H9 (cell line): ENCODE data around the gene SMURF1. TPM values are rescaled to one million over a fixed set of nuclear protein-coding genes. Genes with fewer than 3 reads are reported as not detected.

Experiments
- DNase-seq: peaks from one replicate; pipeline ENCODE4 v3.0.0-alpha.2; 2017
- H2AFZ ChIP-seq: one replicate; pipeline ENCODE4 v1.6.1; 2013; ENCODE audit warnings: mild to moderate bottlenecking, low read length, control low read depth, moderate library complexity
- H2AK5ac ChIP-seq: 2 replicates; pipeline ENCODE4 v1.6.1; 2013; ENCODE audit warnings: low read length, control low read depth, mixed read lengths; ENCODE audit not compliant: insufficient read length
- H2BK120ac ChIP-seq: one replicate; pipeline ENCODE4 v1.6.1; 2013; ENCODE audit warnings: low read depth, mild to moderate bottlenecking, low read length, control low read depth, inconsistent platforms; ENCODE audit not compliant: poor library complexity, severe bottlenecking
- H2BK12ac ChIP-seq: 2 replicates; pipeline ENCODE4 v1.6.1; 2013; ENCODE audit warnings: low read length, control low read depth, mixed read lengths, low read depth; ENCODE audit not compliant: insufficient read length
- H2BK15ac ChIP-seq: 2 replicates; pipeline ENCODE4 v1.6.1; 2013; ENCODE audit warnings: low read depth, low read length, control low read depth
- H2BK20ac ChIP-seq: one replicate; pipeline ENCODE4 v1.6.1; 2013; ENCODE audit warnings: low read depth, mild to moderate bottlenecking, low read length, control low read depth, inconsistent platforms; ENCODE audit not compliant: poor library complexity, severe bottlenecking
- H2BK5ac ChIP-seq: 2 replicates; pipeline ENCODE4 v1.6.1; 2013; ENCODE audit warnings: low read length, control low read depth, mixed read lengths; ENCODE audit not compliant: insufficient read length
- H3K14ac ChIP-seq: 2 replicates; pipeline ENCODE4 v1.6.1; 2013; ENCODE audit warnings: low read length, control low read depth; ENCODE audit not compliant: insufficient read depth
- H3K18ac ChIP-seq: 2 replicates; pipeline ENCODE4 v1.6.1; 2013; ENCODE audit warnings: low read depth, mild to moderate bottlenecking, mixed read lengths, low read length, control low read depth; ENCODE audit not compliant: insufficient read length
- H3K23ac ChIP-seq: 2 replicates; pipeline ENCODE4 v1.6.1; 2013; ENCODE audit warnings: low read length, control low read depth, mixed read lengths, low read depth; ENCODE audit not compliant: insufficient read length
- H3K23me2 ChIP-seq: 2 replicates; pipeline ENCODE4 v1.6.1; 2013; ENCODE audit warnings: low read depth, mild to moderate bottlenecking, mixed read lengths, low read length, control low read depth; ENCODE audit not compliant: insufficient read length, poor library complexity, severe bottlenecking
- H3K27ac ChIP-seq: 2 replicates; pipeline ENCODE4 v1.5.1; 2013; ENCODE audit warnings: low read length, control low read depth, mixed read lengths, low read depth; ENCODE audit not compliant: insufficient read length
- H3K27me3 ChIP-seq: 2 replicates; pipeline ENCODE4 v1.6.1; 2013; ENCODE audit warnings: low read length, control low read depth, inconsistent platforms; ENCODE audit not compliant: insufficient read depth
- H3K4ac ChIP-seq: 2 replicates; pipeline ENCODE4 v1.6.1; 2013; ENCODE audit warnings: low read depth, mild to moderate bottlenecking, control low read depth, inconsistent platforms, low read length, moderate library complexity
- H3K4me1 ChIP-seq: 2 replicates; pipeline ENCODE4 v1.6.1; 2013; ENCODE audit warnings: low read length, control low read depth, inconsistent platforms; ENCODE audit not compliant: insufficient read depth
- H3K4me2 ChIP-seq: 2 replicates; pipeline ENCODE4 v1.6.1; 2013; ENCODE audit warnings: low read length, control low read depth, mixed read lengths; ENCODE audit not compliant: insufficient read length, insufficient read depth
- H3K56ac ChIP-seq: 2 replicates; pipeline ENCODE4 v1.6.1; 2013; ENCODE audit warnings: low read depth, mild to moderate bottlenecking, mixed read lengths, low read length, control low read depth; ENCODE audit not compliant: insufficient read length
- H3K79me1 ChIP-seq: 2 replicates; pipeline ENCODE4 v1.6.1; 2013; ENCODE audit warnings: low read depth, mild to moderate bottlenecking, moderate library complexity, low read length, control low read depth, inconsistent platforms; ENCODE audit not compliant: insufficient read depth, poor library complexity, severe bottlenecking
- H3K79me2 ChIP-seq: 2 replicates; pipeline ENCODE4 v1.6.1; 2013; ENCODE audit warnings: low read length, control low read depth, inconsistent platforms; ENCODE audit not compliant: insufficient read depth
- H3K9ac ChIP-seq: 2 replicates; pipeline ENCODE4 v1.6.1; 2013; ENCODE audit warnings: low read length, control low read depth, mixed read lengths; ENCODE audit not compliant: insufficient read length; ENCODE audit errors: extremely low read depth
- H3K9me3 ChIP-seq: one replicate; pipeline ENCODE4 v1.6.1; 2013; ENCODE audit warnings: low read depth, low read length, inconsistent platforms; ENCODE audit not compliant: control insufficient read depth
- H3T11ph ChIP-seq: one replicate; pipeline ENCODE4 v1.6.1; 2013; ENCODE audit warnings: mild to moderate bottlenecking, low read length, control low read depth, inconsistent platforms
- H4K20me1 ChIP-seq: one replicate; pipeline ENCODE4 v1.6.1; 2013; ENCODE audit not compliant: control insufficient read depth, insufficient read length, insufficient read depth
- H4K5ac ChIP-seq: 2 replicates; pipeline ENCODE4 v1.6.1; 2013; ENCODE audit warnings: low read depth, mild to moderate bottlenecking, mixed read lengths, low read length, control low read depth; ENCODE audit not compliant: insufficient read length
- H4K8ac ChIP-seq: replicated peaks from 2 replicates; pipeline ENCODE4 v1.6.1; 2013; ENCODE audit warnings: low read length, control low read depth, mixed read lengths, low read depth; ENCODE audit not compliant: insufficient read length
- H4K91ac ChIP-seq: 2 replicates; pipeline ENCODE4 v1.6.1; 2013; ENCODE audit warnings: low read depth, mild to moderate bottlenecking, moderate library complexity, mixed read lengths, low read length, control low read depth; ENCODE audit not compliant: insufficient read length
- H3K27ac Mint-ChIP-seq, 3 experiments: 2 replicates in 2 of 3; 3 replicates in 1 of 3; pipeline ENCODE4 v1.8.0; 2020 to 2021; ENCODE audit warnings: mixed read lengths in 3 of 3, mild to moderate bottlenecking in 1 of 3, moderate library complexity in 1 of 3
- H3K27me3 Mint-ChIP-seq: 2 replicates; pipeline ENCODE4 v1.8.0; 2021; ENCODE audit warnings: low read depth, mild to moderate bottlenecking, moderate library complexity, mixed read lengths
- H3K36me3 Mint-ChIP-seq, 3 experiments: 2 replicates in 2 of 3; 3 replicates in 1 of 3; pipeline ENCODE4 v1.8.0; 2020 to 2021; ENCODE audit warnings: low read depth in 3 of 3, mixed read lengths in 3 of 3; ENCODE audit not compliant: insufficient read depth in 1 of 3
- H3K4me1 Mint-ChIP-seq, 2 experiments: 2 replicates each; pipeline ENCODE4 v1.8.0; 2020; ENCODE audit warnings: mixed read lengths in 2 of 2
- H3K4me3 Mint-ChIP-seq, 2 experiments: 2 replicates in 1 of 2; 3 replicates in 1 of 2; pipeline ENCODE4 v1.8.0; 2020 to 2021; ENCODE audit warnings: mild to moderate bottlenecking in 2 of 2, mixed read lengths in 2 of 2, moderate library complexity in 1 of 2
- H3K9me3 Mint-ChIP-seq, 2 experiments: 2 replicates in 1 of 2; 3 replicates in 1 of 2; pipeline ENCODE4 v1.8.0; 2020; ENCODE audit warnings: mild to moderate bottlenecking in 2 of 2, mixed read lengths in 2 of 2, moderate library complexity in 1 of 2
- WGBS: extraction: QIAGEN DNeasy Blood & Tissue Kit; methylation state at CpG from one replicate; pipeline ENCODE4 v1.1.7; 2013; ENCODE audit warnings: missing lambda C conversion rate, low lambda C conversion rate, mixed read lengths; ENCODE audit not compliant: insufficient read length; ENCODE audit errors: extremely low coverage; 5-methylcytosine and 5-hydroxymethylcytosine counted together
- total RNA-seq: library from RNA; stranded (reverse); gene quantifications from 2 replicates; pipeline ENCODE4 v1.2.1, GENCODE V29; 2021
- TF ChIP-seq, protein P1 (sequence below): fragments of 200-600 bp; sonication (generic); conservative IDR thresholded peaks from 3 replicates; pipeline ENCODE4 v1.8.0; 2021; ENCODE audit warnings: antibody characterized with exemption, mild to moderate bottlenecking

Gene SMURF1
- total RNA-seq, 1 experiment from 2014 or later = 29.4 TPM

DNA sequence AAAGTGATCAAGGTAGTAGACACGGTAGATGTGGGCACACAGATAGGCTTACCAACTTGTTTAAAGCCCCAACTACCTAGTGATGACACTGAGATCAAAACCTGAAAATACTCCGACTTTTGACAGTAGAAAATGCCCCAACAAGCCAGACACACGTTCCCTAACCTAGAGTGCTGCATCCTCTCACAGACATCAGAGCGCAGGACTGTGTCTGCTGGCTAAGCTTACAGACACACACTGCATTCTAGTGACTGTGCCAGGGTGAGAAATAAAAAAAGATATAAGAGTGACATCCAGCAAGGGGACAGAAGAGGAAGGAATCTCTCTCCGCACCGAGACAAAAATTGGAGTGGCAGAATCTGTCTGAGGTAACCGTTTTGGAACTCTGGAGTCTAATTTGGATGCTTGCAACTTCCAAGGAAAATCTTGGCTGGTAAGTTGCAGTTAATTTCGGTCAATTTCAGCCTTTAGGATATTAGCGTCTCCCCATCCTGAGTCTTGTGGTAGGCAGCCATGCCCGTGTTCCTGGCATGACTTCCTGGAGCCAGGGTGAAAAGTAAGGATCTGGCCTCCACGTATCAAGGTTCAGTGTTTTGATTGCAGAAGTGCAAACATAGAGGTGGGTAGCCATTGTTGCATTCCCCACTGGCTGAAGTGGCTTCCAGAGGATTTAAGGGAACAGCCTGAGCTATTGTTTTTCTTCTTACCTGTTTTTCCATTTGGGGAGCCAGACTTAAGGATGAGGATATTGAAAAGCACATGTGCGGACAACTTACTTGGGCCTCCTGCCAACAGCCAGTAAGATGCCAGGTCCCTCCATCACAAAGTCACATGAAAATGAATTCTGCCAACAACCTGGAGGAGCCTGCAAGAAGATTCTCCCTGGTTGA is 124.1 kb downstream of the SMURF1 start:
- Histone ChIP-seq H3K14ac (no peak overlapping the region), H2BK12ac (no peak overlapping the region), H3K4me2 (no peak overlapping the region), H4K8ac (no peak overlapping the region), H4K5ac (no peak overlapping the region), H2BK120ac (no peak overlapping the region), H3K4me1 (no peaks in the 10 kb centered on the region), H3K56ac (no peak overlapping the region), H3T11ph (no peak overlapping the region), H2AK5ac (no peak overlapping the region), H3K9ac (no peak overlapping the region), H3K4ac (no peak overlapping the region), H3K79me1 (no peaks in the 10 kb centered on the region), H3K23me2 (no peaks in the 10 kb centered on the region), H2BK5ac (no peak overlapping the region), H3K18ac (no peak overlapping the region), H4K91ac (no peak overlapping the region), H3K79me2 (no peaks in the 10 kb centered on the region), H3K9me3 (no peaks in the 10 kb centered on the region), H3K27me3 (peaks cover 2% of the 10 kb centered on the region; the same call in 1 of the 2 replicates), H3K23ac (no peak overlapping the region), H2BK20ac (no peak overlapping the region), H2BK15ac (no peak overlapping the region), H2AFZ (no peak overlapping the region), H3K27ac (no peak overlapping the region), H4K20me1 (no peaks in the 10 kb centered on the region)
- Mint-ChIP-seq H3K4me3 (no peak overlapping the region), H3K4me1 (peaks cover 7 to 8% of the 10 kb centered on the region in 2 experiments; a peak in 3 of 4 replicates), H3K27me3 (no peaks in the 10 kb centered on the region), H3K36me3 (peaks cover 21 to 47% (median 37%) of the 10 kb centered on the region in 3 experiments), H3K27ac (peak overlapping the region in 2 of 3 experiments; percentile 22 to 71; a peak in 4 of 7 replicates), H3K9me3 (no peaks in the 10 kb centered on the region)
- WGBS = no CpG with 5 or more reads among the region's 12 CpGs
- TF ChIP-seq, protein P1, sequence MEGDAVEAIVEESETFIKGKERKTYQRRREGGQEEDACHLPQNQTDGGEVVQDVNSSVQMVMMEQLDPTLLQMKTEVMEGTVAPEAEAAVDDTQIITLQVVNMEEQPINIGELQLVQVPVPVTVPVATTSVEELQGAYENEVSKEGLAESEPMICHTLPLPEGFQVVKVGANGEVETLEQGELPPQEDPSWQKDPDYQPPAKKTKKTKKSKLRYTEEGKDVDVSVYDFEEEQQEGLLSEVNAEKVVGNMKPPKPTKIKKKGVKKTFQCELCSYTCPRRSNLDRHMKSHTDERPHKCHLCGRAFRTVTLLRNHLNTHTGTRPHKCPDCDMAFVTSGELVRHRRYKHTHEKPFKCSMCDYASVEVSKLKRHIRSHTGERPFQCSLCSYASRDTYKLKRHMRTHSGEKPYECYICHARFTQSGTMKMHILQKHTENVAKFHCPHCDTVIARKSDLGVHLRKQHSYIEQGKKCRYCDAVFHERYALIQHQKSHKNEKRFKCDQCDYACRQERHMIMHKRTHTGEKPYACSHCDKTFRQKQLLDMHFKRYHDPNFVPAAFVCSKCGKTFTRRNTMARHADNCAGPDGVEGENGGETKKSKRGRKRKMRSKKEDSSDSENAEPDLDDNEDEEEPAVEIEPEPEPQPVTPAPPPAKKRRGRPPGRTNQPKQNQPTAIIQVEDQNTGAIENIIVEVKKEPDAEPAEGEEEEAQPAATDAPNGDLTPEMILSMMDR = no peak
- no peak for DNase-seq
